HepG2 (cell line): ENCODE measurements around the gene YTHDF1. TPM values are rescaled to one million over a fixed set of nuclear protein-coding genes. Genes with fewer than 3 reads are reported as not detected.

ENCODE experiments used
- ATAC-seq: fragments of 200-7000 bp; cut with Tn5 transposase; 3 replicates; pipeline ENCODE4 v1.9.1; 2020; ENCODE audit warnings: mild to moderate bottlenecking, moderate library complexity
- BruUV-seq: library from RNA; stranded (reverse); fragments of 400-500 nt; replicated peaks from 2 replicates; lab custom pipeline; 2021; lab: Mats Ljungman, UMichigan
- CTCF ChIA-PET: fragments of 300-600 bp; formaldehyde crosslinking; extraction: SDS; loops from one replicate; lab custom pipeline; 2021; ENCODE audit warnings: low total read pairs, inconsistent platforms, low intra/inter-chr PET ratio; lab: Yijun Ruan, JAX
- POLR2A ChIA-PET: fragments of 350-600 bp; sonication (Branson Sonifier 250); formaldehyde crosslinking; loops from one replicate; lab custom pipeline; 2020; ENCODE audit warnings: antibody characterized with exemption, inconsistent platforms; lab: Yijun Ruan, JAX
- DNase-seq: peaks from one replicate; pipeline ENCODE4 v3.0.0-alpha.2; 2015; ENCODE audit warnings: low spot score
- FAIRE-seq: peaks from 3 replicates; lab custom pipeline; 2011; peaks lifted over from hg19 to GRCh38; lab: Jason Lieb, UNC
- H2AFZ ChIP-seq: one replicate; pipeline ENCODE4 v1.6.1; 2011; ENCODE audit warnings: low read length, inconsistent platforms
- H3K27ac ChIP-seq: fragments of 300-600 bp; 3 replicates; pipeline ENCODE4 v1.8.0; 2011; ENCODE audit warnings: mixed run types, mild to moderate bottlenecking, mixed read lengths, low read length, inconsistent platforms; ENCODE audit not compliant: insufficient read depth; ENCODE audit errors: extremely low read length
- H3K27me3 ChIP-seq, 2 experiments: fragments of 200-600 bp in 1 of 2; 2 replicates in 1 of 2; 3 replicates in 1 of 2; pipeline versions ENCODE4 v1.6.0 to v1.8.0; 2011; ENCODE audit warnings: low read length in 2 of 2, mild to moderate bottlenecking in 2 of 2, moderate library complexity in 2 of 2, inconsistent platforms in 1 of 2; ENCODE audit not compliant: insufficient read depth in 2 of 2, control insufficient read depth in 1 of 2
- H3K36me3 ChIP-seq, 2 experiments: fragments of 200-600 bp in 1 of 2; replicated peaks in 1 of 2; 2 replicates in 1 of 2; 3 replicates in 1 of 2; pipeline versions ENCODE4 v1.5.1 to v1.8.0; 2011; ENCODE audit warnings: low read length in 2 of 2, inconsistent platforms in 1 of 2; ENCODE audit not compliant: insufficient read depth in 2 of 2, control insufficient read depth in 1 of 2
- H3K4me1 ChIP-seq: 2 replicates; pipeline ENCODE4 v1.5.1; 2012; ENCODE audit warnings: low read length, inconsistent platforms; ENCODE audit not compliant: insufficient read depth
- H3K4me2 ChIP-seq: 2 replicates; pipeline ENCODE4 v1.6.0; 2011; ENCODE audit warnings: low read depth, low read length, inconsistent platforms
- H3K4me3 ChIP-seq, 3 experiments: fragments of 200-600 bp in 1 of 3; sonication (generic), shearing (Covaris generic) in 1 of 3; replicated peaks in 1 of 3; 2 replicates each; pipeline ENCODE4 v1.5.1; 2011 to 2016; ENCODE audit warnings: low read length in 3 of 3, inconsistent platforms in 2 of 3, low read depth in 2 of 3, mild to moderate bottlenecking in 2 of 3, control low read depth in 1 of 3, mixed read lengths in 1 of 3; ENCODE audit not compliant: insufficient read depth in 1 of 3
- H3K79me2 ChIP-seq: one replicate; pipeline ENCODE4 v1.6.1; 2011; ENCODE audit warnings: low read length, inconsistent platforms; ENCODE audit not compliant: insufficient read depth
- H3K9ac ChIP-seq: 2 replicates; pipeline ENCODE4 v1.6.0; 2011; ENCODE audit warnings: mild to moderate bottlenecking, low read depth, low read length, inconsistent platforms; ENCODE audit not compliant: insufficient read depth
- H3K9me3 ChIP-seq: 2 replicates; pipeline ENCODE4 v1.5.1; 2012; ENCODE audit warnings: mild to moderate bottlenecking, low read length
- H4K20me1 ChIP-seq: 2 replicates; pipeline ENCODE4 v1.6.0; 2011; ENCODE audit warnings: inconsistent platforms, mild to moderate bottlenecking, low read length, moderate library complexity; ENCODE audit not compliant: insufficient read depth
- BORCS8-MEF2B ChIP-seq: sonication (generic); formaldehyde crosslinking; IDR thresholded peaks from 2 replicates; pipeline ENCODE4 v1.8.0; 2022; ENCODE audit warnings: mild to moderate bottlenecking, missing genetic modification reagents
- CSRNP2 ChIP-seq: sonication (generic); formaldehyde crosslinking; conservative IDR thresholded peaks from 2 replicates; pipeline ENCODE4 v1.8.0; 2022; ENCODE audit warnings: low read depth, missing genetic modification reagents
- EZH2 ChIP-seq: conservative IDR thresholded peaks from 2 replicates; pipeline ENCODE4 v1.6.1; 2012; ENCODE audit warnings: mild to moderate bottlenecking, low read depth, low read length, moderate library complexity
- HOXA9 ChIP-seq: sonication (generic); formaldehyde crosslinking; IDR thresholded peaks from 2 replicates; pipeline ENCODE4 v1.8.1; 2022; ENCODE audit warnings: missing genetic modification reagents, mild to moderate bottlenecking, moderate library complexity, borderline replicate concordance
- KLF6 ChIP-seq: IDR thresholded peaks from 2 replicates; pipeline ENCODE4 v1.8.0; 2016; ENCODE audit warnings: missing biosample characterization, missing genetic modification reagents
- NBN ChIP-seq: fragments of 450-650 bp; conservative IDR thresholded peaks from 2 replicates; pipeline ENCODE4 v1.6.1; 2017
- SMYD3 ChIP-seq: sonication (generic); formaldehyde crosslinking; IDR thresholded peaks from 2 replicates; pipeline ENCODE4 v1.8.1; 2023; ENCODE audit warnings: mild to moderate bottlenecking, missing genetic modification reagents
- ZNF251 ChIP-seq: sonication (generic); formaldehyde crosslinking; IDR thresholded peaks from 2 replicates; pipeline ENCODE4 v1.9.0; 2021; ENCODE audit warnings: mild to moderate bottlenecking, missing genetic modification reagents
- ZNF432 ChIP-seq: sonication (generic); formaldehyde crosslinking; IDR thresholded peaks from 2 replicates; pipeline ENCODE4 v1.5.0; 2020; ENCODE audit warnings: missing genetic modification reagents, mild to moderate bottlenecking, borderline replicate concordance
- ZNF768 ChIP-seq: sonication (generic); formaldehyde crosslinking; IDR thresholded peaks from 2 replicates; pipeline ENCODE4 v1.4.0; 2020; ENCODE audit warnings: missing genetic modification reagents
- WGBS: methylation state at CpG from one replicate; pipeline ENCODE4 v1.1.6; 2017; ENCODE audit warnings: low lambda C conversion rate; 5-methylcytosine and 5-hydroxymethylcytosine counted together
- in situ Hi-C: cut with HindIII; loops from 2 replicates; pipeline ENCODE4 v1.10.0; 2017; ENCODE audit warnings: low pct_unique_long_range_greater_than_20kb; ENCODE audit not compliant: extremely low pct_ligation_motif_present
- intact Hi-C: fragments of 100-400 bp; cut with micrococcal nuclease; formaldehyde crosslinking; loops from one replicate; pipeline ENCODE4 v1.10.0; 2022; ENCODE audit not compliant: unreplicated experiment
- polyA plus RNA-seq, 8 experiments: library from polyadenylated mRNA; depleted of rRNA in 3 of 8; stranded (reverse) in 7 of 8; unstranded in 1 of 8; fragments of >200 nt; fragmentation: Illumina TruSeq in 4 of 8; extraction: Trizol in 4 of 8; gene quantifications; 2 replicates each; pipeline versions ENCODE4 v1.2.1 to v1.2.3, GENCODE V29; 2011 to 2016; ENCODE audit warnings: low read depth in 4 of 8, missing spikeins in 1 of 8, mixed read lengths in 1 of 8; ENCODE audit not compliant: insufficient read depth in 1 of 8
- total RNA-seq, 5 experiments: library from RNA; depleted of rRNA; stranded (reverse); fragments of >200 nt; fragmentation: Illumina TruSeq; extraction: Trizol; gene quantifications; 2 replicates each; pipeline ENCODE4 v1.2.3, GENCODE V29; 2016; ENCODE audit warnings: low read depth in 1 of 5
- TF ChIP-seq, protein P1 (sequence below): sonication (generic); formaldehyde crosslinking; IDR thresholded peaks from 2 replicates; pipeline ENCODE4 v1.5.1; 2020; ENCODE audit warnings: mild to moderate bottlenecking, missing genetic modification reagents

The YTHDF1 gene
- total and polyA plus RNA-seq, 2 of the 13 experiments (the other 11 are each of a cell fraction or from before 2014, with no cell fraction given): 34.5 to 37.7 TPM

DNA sequence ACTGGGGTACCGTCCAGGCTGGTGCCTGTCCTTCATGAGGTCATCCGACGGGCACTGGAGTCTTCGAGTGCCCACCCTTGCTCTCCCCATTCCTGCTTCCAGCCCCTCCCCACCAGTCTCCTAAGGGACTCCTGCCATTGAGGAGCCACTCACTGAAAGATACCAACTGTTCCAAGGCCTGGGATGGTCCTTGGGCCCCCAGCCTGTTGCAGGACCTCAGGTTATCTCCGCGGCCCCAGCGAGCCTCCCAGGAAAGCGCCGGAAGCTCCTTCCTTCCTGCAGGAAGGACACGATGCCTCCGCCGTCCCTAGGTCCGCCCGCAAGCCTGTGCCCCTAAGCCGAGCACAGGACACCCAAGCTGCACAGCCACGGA, 37.1 kb upstream of the YTHDF1 start:
- Histone ChIP-seq H3K79me2 (no peaks in the 10 kb centered on the region), H4K20me1 (peaks cover 5% of the 10 kb centered on the region; the same call in 1 of the 2 replicates), H3K27ac (no peak overlapping the region), H3K4me3 (no peak overlapping the region), H3K27me3 (peaks cover 28 to 81% of the 10 kb centered on the region in 2 experiments), H2AFZ (no peak overlapping the region), H3K9me3 (no peaks in the 10 kb centered on the region), H3K4me2 (no peak overlapping the region), H3K9ac (no peak overlapping the region), H3K4me1 (peaks cover 17% of the 10 kb centered on the region), H3K36me3 (no peaks in the 10 kb centered on the region)
- no TSS peak for BruUV-seq
- 36% methylated on average over 15 of the region's 16 CpGs for WGBS
- POLR2A ChIA-PET: no interaction called here
- no peak for ATAC-seq
- FAIRE-seq: no peak
- DNase-seq: no peak
- in situ Hi-C loops (no loop called here), intact Hi-C loops (no loop called here)
- TF ChIP-seq, protein P1, sequence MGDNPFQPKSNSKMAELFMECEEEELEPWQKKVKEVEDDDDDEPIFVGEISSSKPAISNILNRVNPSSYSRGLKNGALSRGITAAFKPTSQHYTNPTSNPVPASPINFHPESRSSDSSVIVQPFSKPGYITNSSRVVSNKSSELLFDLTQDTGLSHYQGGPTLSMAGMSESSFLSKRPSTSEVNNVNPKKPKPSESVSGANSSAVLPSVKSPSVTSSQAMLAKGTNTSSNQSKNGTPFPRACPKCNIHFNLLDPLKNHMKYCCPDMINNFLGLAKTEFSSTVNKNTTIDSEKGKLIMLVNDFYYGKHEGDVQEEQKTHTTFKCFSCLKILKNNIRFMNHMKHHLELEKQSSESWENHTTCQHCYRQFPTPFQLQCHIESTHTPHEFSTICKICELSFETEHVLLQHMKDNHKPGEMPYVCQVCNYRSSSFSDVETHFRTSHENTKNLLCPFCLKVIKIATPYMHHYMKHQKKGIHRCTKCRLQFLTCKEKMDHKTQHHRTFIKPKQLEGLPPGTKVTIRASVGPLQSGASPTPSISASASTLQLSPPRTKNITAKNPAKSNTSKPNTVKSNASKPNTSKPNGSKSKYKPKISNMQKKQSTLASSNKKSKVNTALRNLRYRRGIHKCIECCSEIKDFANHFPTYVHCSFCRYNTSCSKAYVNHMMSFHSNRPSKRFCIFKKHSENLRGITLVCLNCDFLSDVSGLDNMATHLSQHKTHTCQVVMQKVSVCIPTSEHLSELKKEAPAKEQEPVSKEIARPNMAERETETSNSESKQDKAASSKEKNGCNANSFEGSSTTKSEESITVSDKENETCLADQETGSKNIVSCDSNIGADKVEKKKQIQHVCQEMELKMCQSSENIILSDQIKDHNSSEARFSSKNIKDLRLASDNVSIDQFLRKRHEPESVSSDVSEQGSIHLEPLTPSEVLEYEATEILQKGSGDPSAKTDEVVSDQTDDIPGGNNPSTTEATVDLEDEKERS (CRISPR knock-in tag): no peak
- TF ChIP-seq ZNF251 (CRISPR knock-in tag) (no peak), ZNF768 (CRISPR knock-in tag) (0 out of 2 replicates have a peak, but pooled peaks have one; percentile 6), EZH2 (peak; percentile 98), KLF6 (CRISPR knock-in tag) (no peak)
- CTCF ChIA-PET: no interaction called here

DNA sequence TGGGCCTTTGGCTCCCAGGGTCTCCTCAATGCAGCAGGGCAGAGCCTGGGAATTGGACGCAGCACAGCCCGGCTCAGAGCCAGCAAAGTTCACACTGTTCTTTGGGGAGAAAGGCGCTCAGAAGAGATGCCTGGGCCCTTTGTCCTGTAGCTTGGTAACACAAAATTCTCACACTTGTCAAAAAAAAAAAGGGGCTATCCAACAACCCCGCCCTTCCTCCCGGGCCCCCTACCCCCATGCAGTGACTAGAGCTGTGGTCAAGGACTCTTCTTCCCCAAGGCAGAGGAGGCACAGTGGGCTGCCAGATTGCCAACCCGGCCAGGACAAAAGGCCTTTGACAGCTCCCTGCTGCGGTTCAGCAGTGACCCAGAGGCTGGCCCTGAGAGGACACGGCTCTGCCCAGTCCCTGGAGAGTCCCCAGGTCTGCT, 36.4 kb upstream of the YTHDF1 start:
- no peak overlapping the region for H3K27ac ChIP-seq
- FAIRE-seq (no peak), DNase-seq (no peak), ATAC-seq (no peak)
- POLR2A ChIA-PET: no interaction called here
- no peak for TF ChIP-seq BORCS8-MEF2B (CRISPR knock-in tag)
- TF ChIP-seq ZNF432 (CRISPR knock-in tag): no peak
- no peak for TF ChIP-seq HOXA9 (CRISPR knock-in tag)
- TF ChIP-seq NBN: no peak
- no peak for TF ChIP-seq KLF6 (CRISPR knock-in tag)
- no peak for TF ChIP-seq CSRNP2 (CRISPR knock-in tag)
- TF ChIP-seq SMYD3 (CRISPR knock-in tag): no peak
- no peak overlapping the region for H3K9ac ChIP-seq
- H3K4me1 ChIP-seq: peaks cover 17% of the 10 kb centered on the region
- H4K20me1 ChIP-seq: peaks cover 5% of the 10 kb centered on the region; the same call in 1 of the 2 replicates
- peaks cover 26 to 84% of the 10 kb centered on the region in 2 experiments for H3K27me3 ChIP-seq
- CTCF ChIA-PET: interaction anchor here (1.4 kb wide), 1 partner anchor 29 kb away, joined by 10 read pairs; no protein-coding TSS in a partner anchor
- H3K9me3 ChIP-seq: no peaks in the 10 kb centered on the region
- intact Hi-C loops (no loop called here), in situ Hi-C loops (no loop called here)
- no peak overlapping the region for H2AFZ ChIP-seq
- H3K4me3 ChIP-seq: no peak overlapping the region
- H3K79me2 ChIP-seq: no peaks in the 10 kb centered on the region
- no peaks in the 10 kb centered on the region for H3K36me3 ChIP-seq
- H3K4me2 ChIP-seq: no peak overlapping the region
- BruUV-seq: no TSS peak
- WGBS: 15% methylated on average over 5 of the region's 8 CpGs
